Omental fat pad (tissue), 4 donors: ENCODE results near the gene GOLGA8F. TPM values are rescaled to one million over a fixed set of nuclear protein-coding genes. Genes with fewer than 3 reads are reported as not detected.
"Not testable (repeated sequence)": the region's sequence is repeated elsewhere in the genome, so short reads cannot be mapped to it uniquely, and the experiment has no call there.

ENCODE experiments used
- ATAC-seq: fragments of 150-250 bp; one replicate; pipeline ENCODE4 v1.9.1; 2016; ENCODE audit warnings: mild to moderate bottlenecking, moderate library complexity; ENCODE audit not compliant: low FRiP score
- DNase-seq: peaks from one replicate; pipeline ENCODE4 v3.0.0-alpha.2; 2019; ENCODE audit warnings: low spot score
- small RNA-seq: library from RNA; depleted of rRNA; stranded (forward); fragments of <200 nt; gene quantifications from one replicate; pipeline ENCODE3, GENCODE V24; 2016
- total RNA-seq, 4 donors: library from RNA; depleted of rRNA; stranded (reverse); fragments of >200 nt; gene quantifications; one replicate each; pipeline ENCODE4 v1.1.0, GENCODE V29; 2016

Gene GOLGA8F
- not detected for total RNA-seq

GRCh38 chr15:28378364-28378763, at the start of gene GOLGA8F:
TSS of gene GOLGA8F (plus strand) at chr15:28378664. CDS start at chr15:28378762, 98 bp downstream.
- ATAC-seq = not testable (repeated sequence)

DNA sequence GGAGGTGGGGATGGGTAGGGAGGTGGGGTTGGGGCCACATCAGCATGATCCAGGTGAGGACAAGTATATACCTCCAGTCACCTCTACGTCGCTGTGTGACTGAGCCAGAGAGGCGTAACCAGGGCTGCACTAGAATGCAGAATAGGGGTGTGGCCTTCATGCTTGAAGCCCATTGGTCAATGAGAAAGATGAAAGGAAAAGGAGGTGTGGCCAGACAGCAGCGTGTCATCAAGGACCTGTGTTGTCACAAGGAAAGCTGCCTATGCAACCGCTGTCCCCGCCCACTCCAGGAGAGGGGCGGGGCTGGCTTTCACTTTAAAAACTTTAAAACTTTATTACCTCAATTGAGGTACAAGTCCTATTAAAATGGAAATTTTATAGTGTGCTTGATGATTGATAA, 20.5 kb upstream of the GOLGA8F start, which contains the start of gene GOLGA6L24:
Gene GOLGA6L24 (minus strand): TSS at position 101 of the 400 bp plus-strand sequence. CDS start 61 bp downstream, at position 40.
- ATAC-seq, DNase-seq: not testable (repeated sequence)

More at GRCh38 chr15:28378364-28378763, at the start of gene GOLGA8F:
- not testable (repeated sequence) for DNase-seq

- not testable (repeated sequence) for DNase-seq, ATAC-seq
Measured at GRCh38 chr15:28365502-28365901, 13.0 kb upstream of the GOLGA8F start.

GRCh38 chr15:28380053-28380452, 1.6 kb downstream of the GOLGA8F start:
- not testable (repeated sequence) for ATAC-seq, DNase-seq

DNA sequence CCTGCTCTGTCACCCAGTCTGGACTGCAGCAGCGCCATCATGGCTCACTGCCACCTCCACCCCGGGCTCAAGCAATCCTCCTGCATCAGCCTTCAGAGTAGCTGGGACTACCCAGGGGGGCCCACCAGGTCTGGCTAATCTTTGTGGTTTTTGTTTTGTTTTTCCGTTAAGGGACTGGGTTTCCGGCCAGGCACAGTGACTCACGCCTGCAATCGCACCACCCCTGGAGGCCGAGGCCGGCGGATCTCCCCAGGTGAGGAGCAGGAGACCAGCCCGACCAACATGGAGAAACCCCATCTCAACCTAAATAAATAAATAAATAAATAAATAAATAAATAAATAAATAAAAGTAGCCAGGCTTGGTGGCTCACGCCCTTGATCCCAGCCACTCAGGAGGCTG, 17.6 kb downstream of the GOLGA8F start:
- not testable (repeated sequence) for ATAC-seq, DNase-seq

DNA sequence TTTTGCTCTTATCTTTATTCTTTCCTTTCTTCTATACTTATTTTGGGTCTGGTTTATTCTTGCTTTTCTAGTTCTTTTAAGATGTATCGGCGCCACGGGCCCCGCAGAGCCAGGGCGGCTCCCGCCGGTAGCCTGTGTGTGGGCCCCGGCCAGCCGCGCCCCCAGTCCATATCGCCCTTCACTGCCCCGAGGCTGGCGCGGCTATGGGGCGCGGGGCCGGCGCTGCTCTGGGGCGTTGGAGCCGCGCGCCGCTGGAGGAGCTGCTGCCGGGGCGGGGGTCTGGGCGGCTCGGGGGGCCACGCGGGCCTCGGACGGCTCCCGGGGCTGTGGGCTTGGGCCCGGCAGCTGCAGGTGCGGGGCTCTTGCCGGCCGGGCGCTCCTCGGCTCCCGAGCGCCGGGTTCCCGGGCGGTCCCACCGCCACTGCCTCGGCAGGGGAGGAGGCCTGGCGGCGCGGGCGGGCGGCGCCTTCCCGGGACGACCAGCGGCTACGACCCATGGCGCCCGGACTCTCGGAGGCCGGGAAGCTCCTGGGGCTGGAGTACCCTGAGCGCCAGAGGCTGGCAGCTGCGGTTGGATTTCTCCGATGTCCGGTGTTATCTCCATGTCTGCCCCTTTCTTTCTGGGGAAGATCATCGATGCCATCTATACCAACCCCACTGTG, 24.4 kb downstream of the GOLGA8F start:
- not testable (repeated sequence) for DNase-seq, ATAC-seq

- DNase-seq = not testable (repeated sequence)
- peak; percentile 52 for ATAC-seq
Measured at GRCh38 chr15:28420470-28420869, 42.0 kb downstream of the GOLGA8F start.

DNA sequence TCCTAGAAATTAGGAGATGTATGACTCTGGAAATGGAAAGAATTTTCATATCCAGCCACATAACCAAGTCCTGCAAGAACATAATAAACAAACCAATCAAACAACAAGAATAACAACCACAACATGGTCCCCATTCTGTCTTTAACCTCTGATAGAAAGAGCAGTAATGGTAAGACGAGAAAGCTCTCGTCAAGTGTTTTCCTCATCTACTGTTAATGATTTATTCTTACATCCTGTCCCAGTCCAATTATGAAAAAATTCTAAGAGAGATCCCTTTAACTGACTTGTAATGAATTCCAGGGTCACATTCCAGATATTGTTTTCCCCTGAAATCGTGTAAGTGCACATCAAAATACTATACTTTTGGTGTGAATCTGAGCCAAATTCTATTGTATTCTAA, 57.1 kb downstream of the GOLGA8F start:
- not testable (repeated sequence) for ATAC-seq, DNase-seq

Small RNA genes lying within 50 kb of the gene (small RNA-seq; reads per million reads assigned to genes)
- not detected for gene AC091304.5
- not detected for gene AC091304.6
- not detected for gene AC091304.9
- not detected for gene MIR4509-2
- not detected for gene RN7SL238P

Other genes starting within 250 kb of the GOLGA8F start
- 10 to 100 TPM; 42.8 to 77.7 (median 44.4) TPM for gene HERC2, start 56.5 kb upstream of the GOLGA8F start, total RNA-seq
- gene GOLGA6L24, start 20.6 kb upstream of the GOLGA8F start, total RNA-seq = not detected
- gene GOLGA8G, start 154.3 kb downstream of the GOLGA8F start, total RNA-seq = not detected
- gene GOLGA6L25, start 174.9 kb downstream of the GOLGA8F start, total RNA-seq = not detected